DND-41 (cell line): ENCODE results near the gene CLEC14A.

Source experiments
- CTCF ChIP-seq: IDR thresholded peaks from 2 replicates; pipeline ENCODE4 v1.5.1; 2012; ENCODE audit warnings: borderline replicate concordance, low read length, moderate library complexity, mild to moderate bottlenecking; ENCODE audit not compliant: poor library complexity, severe bottlenecking; ENCODE audit errors: extremely low read depth
- EZH2 ChIP-seq: IDR thresholded peaks from 3 replicates; pipeline ENCODE4 v1.6.1; 2012; ENCODE audit warnings: borderline replicate concordance, low read depth, mild to moderate bottlenecking, moderate library complexity, low read length, inconsistent platforms; ENCODE audit not compliant: severe bottlenecking

- no peak for TF ChIP-seq CTCF
- TF ChIP-seq EZH2 = no peak
Observed at GRCh38 chr14:38302034-38302433, 46.1 kb upstream of the CLEC14A start.
